HG03025 (cell line): ENCODE data around the gene OSR1.
"Not testable (repeated sequence)": the region's sequence is repeated elsewhere in the genome, so short reads cannot be mapped to it uniquely, and the experiment has no call there.

Experiments
- ATAC-seq: cut with Tn5 transposase; IDR thresholded peaks from one replicate; pipeline ENCODE4 v1.9.1; 2021; ENCODE audit warnings: mild to moderate bottlenecking, moderate library complexity; ENCODE audit not compliant: unreplicated experiment, low FRiP score

OSR1 gene

GRCh38 chr2:19337202-19337601, 21.2 kb downstream of the OSR1 start:
- ATAC-seq = no peak

GRCh38 chr2:19336781-19337180, 21.6 kb downstream of the OSR1 start:
- ATAC-seq = no peak

GRCh38 chr2:19332503-19332902, 25.9 kb downstream of the OSR1 start:
- no peak for ATAC-seq

- no peak for ATAC-seq
These were observed 27.0 kb downstream of the OSR1 start for GRCh38 chr2:19331450-19331849.

- no peak for ATAC-seq
These were observed 28.0 kb downstream of the OSR1 start for GRCh38 chr2:19330436-19330835.

- no peak for ATAC-seq
These were observed 29.0 kb downstream of the OSR1 start for GRCh38 chr2:19329445-19329844.

GRCh38 chr2:19327496-19327895, 30.9 kb downstream of the OSR1 start:
- ATAC-seq = no peak

- ATAC-seq = no peak
These were observed 36.5 kb downstream of the OSR1 start for GRCh38 chr2:19321946-19322345.

- ATAC-seq = no peak
These were observed 37.6 kb downstream of the OSR1 start for GRCh38 chr2:19320813-19321212.

- no peak for ATAC-seq
These were observed 38.7 kb downstream of the OSR1 start for GRCh38 chr2:19319698-19320097.

GRCh38 chr2:19319064-19319463, 39.4 kb downstream of the OSR1 start:
- no peak for ATAC-seq

GRCh38 chr2:19313553-19313952, 44.9 kb downstream of the OSR1 start:
- no peak for ATAC-seq

GRCh38 chr2:19312949-19313348, 45.5 kb downstream of the OSR1 start:
- no peak for ATAC-seq

GRCh38 chr2:19306065-19306464, 52.4 kb downstream of the OSR1 start:
- not testable (repeated sequence) for ATAC-seq

- not testable (repeated sequence) for ATAC-seq
These were observed 52.9 kb downstream of the OSR1 start for GRCh38 chr2:19305400-19306055.

GRCh38 chr2:19301706-19302105, 56.7 kb downstream of the OSR1 start:
- no peak for ATAC-seq
